ENCODE measurements around the gene EXOC6B.
"Not testable (repeated sequence)": the region's sequence is repeated elsewhere in the genome, so short reads cannot be mapped to it uniquely, and the experiment has no call there.

Gene EXOC6B

GRCh38 chr2:72676341-72677025 is 149.3 kb downstream of the EXOC6B start:
- DNase-seq = no peak

- no peak for DNase-seq
Measured at GRCh38 chr2:72674982-72675915, 150.6 kb downstream of the EXOC6B start.

GRCh38 chr2:72673279-72673678 is 152.6 kb downstream of the EXOC6B start:
- DNase-seq = no peak

- DNase-seq = no peak
Measured at GRCh38 chr2:72669121-72669520, 156.7 kb downstream of the EXOC6B start.

GRCh38 chr2:72668647-72669046 is 157.2 kb downstream of the EXOC6B start:
- no peak for DNase-seq

GRCh38 chr2:72665448-72665847 is 160.4 kb downstream of the EXOC6B start:
- no peak for DNase-seq

GRCh38 chr2:72661985-72662384 is 163.8 kb downstream of the EXOC6B start:
- DNase-seq = no peak

GRCh38 chr2:72649810-72650209 is 176.0 kb downstream of the EXOC6B start:
- DNase-seq = no peak

- not testable (repeated sequence) for DNase-seq
Measured at GRCh38 chr2:72641221-72641620, 184.6 kb downstream of the EXOC6B start.

GRCh38 chr2:72638600-72639211 is 187.1 kb downstream of the EXOC6B start:
- DNase-seq = no peak

- no peak for DNase-seq
Measured at GRCh38 chr2:72636210-72636609, 189.6 kb downstream of the EXOC6B start.

GRCh38 chr2:72630767-72631166 is 195.1 kb downstream of the EXOC6B start:
- DNase-seq = no peak

GRCh38 chr2:72629062-72629461 is 196.8 kb downstream of the EXOC6B start:
- DNase-seq = no peak

GRCh38 chr2:72627083-72627482 is 198.8 kb downstream of the EXOC6B start:
- DNase-seq = no peak

GRCh38 chr2:72625366-72625765 is 200.5 kb downstream of the EXOC6B start:
- DNase-seq = no peak

GRCh38 chr2:72623481-72623880 is 202.4 kb downstream of the EXOC6B start:
- no peak for DNase-seq

- no peak for DNase-seq
Measured at GRCh38 chr2:72619626-72620025, 206.2 kb downstream of the EXOC6B start.

- DNase-seq = no peak
Measured at GRCh38 chr2:72613931-72614330, 211.9 kb downstream of the EXOC6B start.

GRCh38 chr2:72612614-72613160 is 213.1 kb downstream of the EXOC6B start:
- no peak for DNase-seq

- no peak for DNase-seq
Measured at GRCh38 chr2:72607189-72607588, 218.6 kb downstream of the EXOC6B start.

- DNase-seq = no peak
Measured at GRCh38 chr2:72605836-72606442, 219.9 kb downstream of the EXOC6B start.

- DNase-seq = no peak
Measured at GRCh38 chr2:72604468-72604867, 221.4 kb downstream of the EXOC6B start.

GRCh38 chr2:72603481-72603880 is 222.4 kb downstream of the EXOC6B start:
- DNase-seq = no peak

Data from activated gamma-delta T cell (primary cell).